GM12878 (cell line): ENCODE results near the gene MROH2B. TPM values are rescaled to one million over a fixed set of nuclear protein-coding genes. Genes with fewer than 3 reads are reported as not detected.

Experiments
- ATAC-seq: fragments of 200-7000 bp; cut with Tn5 transposase; 3 replicates; pipeline ENCODE4 v1.9.1; 2020; ENCODE audit warnings: mild to moderate bottlenecking, moderate library complexity
- BruUV-seq: library from RNA; stranded (reverse); fragments of 400-500 nt; replicated peaks from 2 replicates; lab custom pipeline; 2021; lab: Mats Ljungman, UMichigan
- CTCF ChIA-PET: fragments of 300-600 bp; sonication (Branson Sonifier 250); formaldehyde crosslinking; extraction: SDS; loops from one replicate; lab custom pipeline; 2021; ENCODE audit warnings: inconsistent platforms; lab: Yijun Ruan, JAX
- POLR2A ChIA-PET: fragments of 350-600 bp; formaldehyde crosslinking; extraction: SDS; loops from one replicate; lab custom pipeline; 2021; ENCODE audit warnings: inconsistent platforms; lab: Charles Lee
- RAD21 ChIA-PET: fragments of 300-600 bp; sonication (Branson Sonifier 250); formaldehyde crosslinking; loops from one replicate; lab custom pipeline; 2023; ENCODE audit warnings: antibody characterized with exemption; ENCODE audit not compliant: unreplicated experiment; lab: Charles Lee
- SMC1A ChIA-PET: fragments of 300-600 bp; sonication (Branson Sonifier 250); formaldehyde crosslinking; loops from one replicate; lab custom pipeline; 2023; ENCODE audit not compliant: unreplicated experiment, uncharacterized antibody; lab: Charles Lee
- DNase-seq: peaks from one replicate; pipeline ENCODE4 v3.0.0-alpha.2; 2011; ENCODE audit warnings: low read depth, low spot score
- FAIRE-seq: peaks from 3 replicates; lab custom pipeline; 2011; peaks lifted over from hg19 to GRCh38; lab: Jason Lieb, UNC
- H2AFZ ChIP-seq: 2 replicates; pipeline ENCODE4 v1.6.0; 2011; ENCODE audit warnings: low read depth, low read length, control low read depth; ENCODE audit not compliant: control insufficient read depth
- H3K27ac ChIP-seq: 2 replicates; pipeline ENCODE4 v1.5.1; 2011; ENCODE audit warnings: control low read depth; ENCODE audit not compliant: control insufficient read depth, insufficient read depth
- H3K27me3 ChIP-seq, 2 experiments: replicated peaks in 1 of 2; 2 replicates each; pipeline versions ENCODE4 v1.6.0 to v1.6.1; 2011; ENCODE audit warnings: low read length in 1 of 2; ENCODE audit not compliant: control insufficient read depth in 2 of 2, insufficient read depth in 2 of 2
- H3K36me3 ChIP-seq, 2 experiments: 2 replicates each; pipeline ENCODE4 v1.5.1; 2011; ENCODE audit warnings: low read length in 1 of 2; ENCODE audit not compliant: control insufficient read depth in 2 of 2, insufficient read depth in 2 of 2
- H3K4me1 ChIP-seq: 2 replicates; pipeline ENCODE4 v1.6.1; 2011; ENCODE audit warnings: mild to moderate bottlenecking, low read length, moderate library complexity, mixed read lengths; ENCODE audit not compliant: control insufficient read depth, insufficient read depth
- H3K4me2 ChIP-seq: 2 replicates; pipeline ENCODE4 v1.6.0; 2011; ENCODE audit warnings: control low read depth; ENCODE audit not compliant: control insufficient read depth, insufficient read depth
- H3K4me3 ChIP-seq: fragments of 200-600 bp; sonication (generic); 2 replicates; pipeline ENCODE4 v1.5.1; 2016
- H3K79me2 ChIP-seq: 2 replicates; pipeline ENCODE4 v1.6.0; 2011; ENCODE audit warnings: low read length; ENCODE audit not compliant: control insufficient read depth, insufficient read depth
- H3K9ac ChIP-seq: 2 replicates; pipeline ENCODE4 v1.8.0; 2011; ENCODE audit warnings: low read length, control low read depth, mixed read lengths; ENCODE audit not compliant: control insufficient read depth, insufficient read depth
- H3K9me3 ChIP-seq: replicated peaks from 3 replicates; pipeline ENCODE4 v1.5.1; 2011; ENCODE audit warnings: mild to moderate bottlenecking, low read length; ENCODE audit not compliant: control insufficient read depth, insufficient read depth
- H4K20me1 ChIP-seq: 2 replicates; pipeline ENCODE4 v1.6.0; 2011; ENCODE audit not compliant: control insufficient read depth, insufficient read depth
- BACH1 ChIP-seq: fragments of 450-650 bp; IDR thresholded peaks from 2 replicates; pipeline ENCODE4 v1.6.1; 2017; ENCODE audit warnings: mild to moderate bottlenecking, borderline replicate concordance
- HDGF ChIP-seq: fragments of 450-650 bp; IDR thresholded peaks from 2 replicates; pipeline ENCODE4 v1.6.1; 2016; ENCODE audit warnings: antibody characterized with exemption
- MTA3 ChIP-seq: IDR thresholded peaks from 2 replicates; pipeline ENCODE4 v1.6.1; 2012; ENCODE audit warnings: low read length, inconsistent platforms, borderline replicate concordance
- NFIC ChIP-seq: IDR thresholded peaks from 2 replicates; pipeline ENCODE4 v1.6.1; 2012; ENCODE audit warnings: low read depth, mild to moderate bottlenecking, inconsistent platforms, low read length, moderate library complexity
- NFYA ChIP-seq: IDR thresholded peaks from 2 replicates; pipeline ENCODE4 v1.6.1; 2011; ENCODE audit warnings: low read depth, mild to moderate bottlenecking, low read length, improper control_type of control experiment, borderline replicate concordance
- NR2F1 ChIP-seq: fragments of 450-650 bp; conservative IDR thresholded peaks from 2 replicates; pipeline ENCODE4 v1.6.1; 2017; ENCODE audit warnings: mild to moderate bottlenecking
- PML ChIP-seq: IDR thresholded peaks from 2 replicates; pipeline ENCODE4 v1.6.1; 2012; ENCODE audit warnings: low read length, inconsistent platforms
- RELA ChIP-seq: fragments of 450-650 bp; IDR thresholded peaks from 2 replicates; pipeline ENCODE4 v1.8.0; 2014; ENCODE audit warnings: borderline replicate concordance; ENCODE audit not compliant: partially characterized antibody
- SP1 ChIP-seq: IDR thresholded peaks from one replicate; pipeline ENCODE4 v1.6.1; 2011; ENCODE audit warnings: low read depth, low read length
- SREBF1 ChIP-seq: IDR thresholded peaks from 2 replicates; pipeline ENCODE4 v1.6.1; 2012; ENCODE audit warnings: mild to moderate bottlenecking, low read length
- SREBF2 ChIP-seq: IDR thresholded peaks from 2 replicates; pipeline ENCODE4 v1.6.1; 2012; ENCODE audit warnings: mild to moderate bottlenecking, low read length
- STAT3 ChIP-seq: IDR thresholded peaks from 2 replicates; pipeline ENCODE4 v1.6.1; 2011; ENCODE audit warnings: low read depth, low read length, improper control_type of control experiment
- TCF12 ChIP-seq: IDR thresholded peaks from 2 replicates; pipeline ENCODE4 v1.6.1; 2011; ENCODE audit warnings: low read depth, mild to moderate bottlenecking, low read length
- WGBS: methylation state at CpG from one replicate; pipeline ENCODE4 v1.1.6; 2016; ENCODE audit warnings: low lambda C conversion rate; ENCODE audit not compliant: insufficient replicate concordance, insufficient coverage; ENCODE audit errors: missing lambda C conversion rate; 5-methylcytosine and 5-hydroxymethylcytosine counted together
- in situ Hi-C: fragments of 300-500 bp; cut with MboI; formaldehyde crosslinking; loops from 9 replicates; pipeline ENCODE4 v1.14.3; 2018; ENCODE audit warnings: mixed read lengths
- intact Hi-C: fragments of 100-400 bp; cut with micrococcal nuclease; formaldehyde crosslinking; loops from one replicate; pipeline ENCODE4 v1.14.2; 2022; ENCODE audit not compliant: unreplicated experiment
- polyA plus RNA-seq, 11 experiments: library from polyadenylated mRNA; depleted of rRNA in 4 of 11; unstranded in 6 of 11; stranded (reverse) in 5 of 11; fragments of >200 nt; fragmentation: Nextera tagmentation in 4 of 11; fragmentation: Illumina TruSeq in 1 of 11; extraction: Ambion mirVana in 4 of 11; extraction: Trizol in 1 of 11; gene quantifications; 1 replicate in 1 of 11; 2 replicates in 10 of 11; pipeline versions ENCODE4 v1.2.1 to v1.2.3, GENCODE V29; 2011 to 2016; ENCODE audit warnings: inconsistent platforms in 2 of 11, missing spikeins in 2 of 11, low read depth in 1 of 11
- total RNA-seq, 4 experiments: library from RNA; depleted of rRNA in 3 of 4; stranded (reverse); fragments of >200 nt in 3 of 4; fragmentation: Illumina TruSeq in 1 of 4; extraction: Trizol in 1 of 4; gene quantifications; 2 replicates each; pipeline versions ENCODE4 v1.2.1 to v1.2.3, GENCODE V29; 2013 to 2021
- TF ChIP-seq, protein P1 (sequence below): fragments of 450-650 bp; formaldehyde crosslinking; IDR thresholded peaks from 2 replicates; pipeline ENCODE4 v1.5.0; 2022; ENCODE audit warnings: mild to moderate bottlenecking, missing genetic modification characterization
- TF ChIP-seq, protein P2 (sequence below): IDR thresholded peaks from 2 replicates; pipeline ENCODE4 v1.6.1; 2012; ENCODE audit warnings: mild to moderate bottlenecking, low read depth, low read length
- TF ChIP-seq, protein P3 (sequence below): fragments of 450-650 bp; formaldehyde crosslinking; IDR thresholded peaks from 2 replicates; pipeline ENCODE4 v1.4.0; 2022; ENCODE audit warnings: mild to moderate bottlenecking, moderate library complexity
- TF ChIP-seq, protein P4 (sequence below): IDR thresholded peaks from 2 replicates; pipeline ENCODE4 v1.6.1; 2012; ENCODE audit warnings: low read depth, low read length, improper control_type of control experiment

MROH2B gene
- total and polyA plus RNA-seq, 10 of the 15 experiments (the other 5 are each of a cell fraction or from before 2014, with no cell fraction given), result not detected

DNA sequence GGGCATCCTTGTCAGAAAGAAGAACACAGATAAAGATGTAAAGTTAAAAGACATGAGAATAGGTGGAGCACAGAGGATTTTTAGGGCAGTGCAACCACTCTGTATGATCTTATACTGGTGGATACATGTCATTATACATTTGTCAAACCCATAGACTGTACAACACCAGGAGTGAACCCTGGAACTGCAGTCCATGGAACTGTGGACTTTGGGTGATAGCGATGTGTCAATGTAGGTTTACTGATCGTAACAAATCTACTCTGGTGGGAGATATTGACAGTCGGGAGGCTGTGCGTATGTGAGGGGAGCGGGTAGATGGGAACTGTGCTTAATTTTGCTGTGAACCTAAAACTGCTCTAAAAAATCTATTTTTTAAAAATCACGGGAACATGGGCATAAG, 60.6 kb downstream of the MROH2B start:
- no peak overlapping the region for H3K9ac ChIP-seq
- no peaks in the 10 kb centered on the region for H3K27me3 ChIP-seq
- ChIA-PET RAD21 (no interaction called here), CTCF (no interaction called here), SMC1A (no interaction called here), POLR2A (no interaction called here)
- ATAC-seq (no peak), FAIRE-seq (no peak), DNase-seq (no peak)
- 50% methylated on average over 6 of the region's 6 CpGs for WGBS
- no peak overlapping the region for H3K27ac ChIP-seq
- H2AFZ ChIP-seq, result no peak overlapping the region
- BruUV-seq, result no TSS peak
- H3K9me3 ChIP-seq, result no peaks in the 10 kb centered on the region
- no peak overlapping the region for H3K4me2 ChIP-seq
- in situ Hi-C loops, result no loop called here
- no peaks in the 10 kb centered on the region for H3K36me3 ChIP-seq
- no peaks in the 10 kb centered on the region for H4K20me1 ChIP-seq
- no peaks in the 10 kb centered on the region for H3K79me2 ChIP-seq
- no peak overlapping the region for H3K4me3 ChIP-seq
- intact Hi-C loops, result no loop called here
- H3K4me1 ChIP-seq, result no peaks in the 10 kb centered on the region
- TF ChIP-seq SP1, result no peak
- TF ChIP-seq, protein P1, sequence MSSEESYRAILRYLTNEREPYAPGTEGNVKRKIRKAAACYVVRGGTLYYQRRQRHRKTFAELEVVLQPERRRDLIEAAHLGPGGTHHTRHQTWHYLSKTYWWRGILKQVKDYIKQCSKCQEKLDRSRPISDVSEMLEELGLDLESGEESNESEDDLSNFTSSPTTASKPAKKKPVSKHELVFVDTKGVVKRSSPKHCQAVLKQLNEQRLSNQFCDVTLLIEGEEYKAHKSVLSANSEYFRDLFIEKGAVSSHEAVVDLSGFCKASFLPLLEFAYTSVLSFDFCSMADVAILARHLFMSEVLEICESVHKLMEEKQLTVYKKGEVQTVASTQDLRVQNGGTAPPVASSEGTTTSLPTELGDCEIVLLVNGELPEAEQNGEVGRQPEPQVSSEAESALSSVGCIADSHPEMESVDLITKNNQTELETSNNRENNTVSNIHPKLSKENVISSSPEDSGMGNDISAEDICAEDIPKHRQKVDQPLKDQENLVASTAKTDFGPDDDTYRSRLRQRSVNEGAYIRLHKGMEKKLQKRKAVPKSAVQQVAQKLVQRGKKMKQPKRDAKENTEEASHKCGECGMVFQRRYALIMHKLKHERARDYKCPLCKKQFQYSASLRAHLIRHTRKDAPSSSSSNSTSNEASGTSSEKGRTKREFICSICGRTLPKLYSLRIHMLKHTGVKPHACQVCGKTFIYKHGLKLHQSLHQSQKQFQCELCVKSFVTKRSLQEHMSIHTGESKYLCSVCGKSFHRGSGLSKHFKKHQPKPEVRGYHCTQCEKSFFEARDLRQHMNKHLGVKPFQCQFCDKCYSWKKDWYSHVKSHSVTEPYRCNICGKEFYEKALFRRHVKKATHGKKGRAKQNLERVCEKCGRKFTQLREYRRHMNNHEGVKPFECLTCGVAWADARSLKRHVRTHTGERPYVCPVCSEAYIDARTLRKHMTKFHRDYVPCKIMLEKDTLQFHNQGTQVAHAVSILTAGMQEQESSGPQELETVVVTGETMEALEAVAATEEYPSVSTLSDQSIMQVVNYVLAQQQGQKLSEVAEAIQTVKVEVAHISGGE, result no peak
- no peak for TF ChIP-seq TCF12
- TF ChIP-seq, protein P2, sequence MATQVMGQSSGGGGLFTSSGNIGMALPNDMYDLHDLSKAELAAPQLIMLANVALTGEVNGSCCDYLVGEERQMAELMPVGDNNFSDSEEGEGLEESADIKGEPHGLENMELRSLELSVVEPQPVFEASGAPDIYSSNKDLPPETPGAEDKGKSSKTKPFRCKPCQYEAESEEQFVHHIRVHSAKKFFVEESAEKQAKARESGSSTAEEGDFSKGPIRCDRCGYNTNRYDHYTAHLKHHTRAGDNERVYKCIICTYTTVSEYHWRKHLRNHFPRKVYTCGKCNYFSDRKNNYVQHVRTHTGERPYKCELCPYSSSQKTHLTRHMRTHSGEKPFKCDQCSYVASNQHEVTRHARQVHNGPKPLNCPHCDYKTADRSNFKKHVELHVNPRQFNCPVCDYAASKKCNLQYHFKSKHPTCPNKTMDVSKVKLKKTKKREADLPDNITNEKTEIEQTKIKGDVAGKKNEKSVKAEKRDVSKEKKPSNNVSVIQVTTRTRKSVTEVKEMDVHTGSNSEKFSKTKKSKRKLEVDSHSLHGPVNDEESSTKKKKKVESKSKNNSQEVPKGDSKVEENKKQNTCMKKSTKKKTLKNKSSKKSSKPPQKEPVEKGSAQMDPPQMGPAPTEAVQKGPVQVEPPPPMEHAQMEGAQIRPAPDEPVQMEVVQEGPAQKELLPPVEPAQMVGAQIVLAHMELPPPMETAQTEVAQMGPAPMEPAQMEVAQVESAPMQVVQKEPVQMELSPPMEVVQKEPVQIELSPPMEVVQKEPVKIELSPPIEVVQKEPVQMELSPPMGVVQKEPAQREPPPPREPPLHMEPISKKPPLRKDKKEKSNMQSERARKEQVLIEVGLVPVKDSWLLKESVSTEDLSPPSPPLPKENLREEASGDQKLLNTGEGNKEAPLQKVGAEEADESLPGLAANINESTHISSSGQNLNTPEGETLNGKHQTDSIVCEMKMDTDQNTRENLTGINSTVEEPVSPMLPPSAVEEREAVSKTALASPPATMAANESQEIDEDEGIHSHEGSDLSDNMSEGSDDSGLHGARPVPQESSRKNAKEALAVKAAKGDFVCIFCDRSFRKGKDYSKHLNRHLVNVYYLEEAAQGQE, result no peak
- TF ChIP-seq NR2F1, result no peak
- TF ChIP-seq PML, result no peak
- no peak for TF ChIP-seq HDGF
- no peak for TF ChIP-seq STAT3
- no peak for TF ChIP-seq BACH1
- TF ChIP-seq, protein P3, sequence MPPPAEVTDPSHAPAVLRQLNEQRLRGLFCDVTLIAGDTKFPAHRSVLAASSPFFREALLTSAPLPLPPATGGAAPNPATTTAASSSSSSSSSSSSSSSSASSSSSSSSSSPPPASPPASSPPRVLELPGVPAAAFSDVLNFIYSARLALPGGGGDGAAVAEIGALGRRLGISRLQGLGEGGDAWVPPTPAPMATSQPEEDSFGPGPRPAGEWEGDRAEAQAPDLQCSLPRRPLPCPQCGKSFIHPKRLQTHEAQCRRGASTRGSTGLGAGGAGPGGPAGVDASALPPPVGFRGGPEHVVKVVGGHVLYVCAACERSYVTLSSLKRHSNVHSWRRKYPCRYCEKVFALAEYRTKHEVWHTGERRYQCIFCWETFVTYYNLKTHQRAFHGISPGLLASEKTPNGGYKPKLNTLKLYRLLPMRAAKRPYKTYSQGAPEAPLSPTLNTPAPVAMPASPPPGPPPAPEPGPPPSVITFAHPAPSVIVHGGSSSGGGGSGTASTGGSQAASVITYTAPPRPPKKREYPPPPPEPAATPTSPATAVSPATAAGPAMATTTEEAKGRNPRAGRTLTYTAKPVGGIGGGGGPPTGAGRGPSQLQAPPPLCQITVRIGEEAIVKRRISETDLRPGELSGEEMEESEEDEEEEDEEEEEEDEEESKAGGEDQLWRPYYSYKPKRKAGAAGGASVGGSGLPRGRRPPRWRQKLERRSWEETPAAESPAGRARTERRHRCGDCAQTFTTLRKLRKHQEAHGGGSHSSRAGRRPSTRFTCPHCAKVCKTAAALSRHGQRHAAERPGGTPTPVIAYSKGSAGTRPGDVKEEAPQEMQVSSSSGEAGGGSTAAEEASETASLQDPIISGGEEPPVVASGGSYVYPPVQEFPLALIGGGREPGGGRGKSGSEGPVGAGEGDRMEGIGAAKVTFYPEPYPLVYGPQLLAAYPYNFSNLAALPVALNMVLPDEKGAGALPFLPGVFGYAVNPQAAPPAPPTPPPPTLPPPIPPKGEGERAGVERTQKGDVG (CRISPR knock-in tag), result no peak
- TF ChIP-seq NFYA, result no peak
- no peak for TF ChIP-seq NFIC
- no peak for TF ChIP-seq SREBF2
- no peak for TF ChIP-seq SREBF1
- TF ChIP-seq RELA, result no peak
- no peak for TF ChIP-seq MTA3
- TF ChIP-seq, protein P4, sequence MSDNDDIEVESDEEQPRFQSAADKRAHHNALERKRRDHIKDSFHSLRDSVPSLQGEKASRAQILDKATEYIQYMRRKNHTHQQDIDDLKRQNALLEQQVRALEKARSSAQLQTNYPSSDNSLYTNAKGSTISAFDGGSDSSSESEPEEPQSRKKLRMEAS, result no peak
